Testis (tissue), 2 donors: ENCODE measurements around the gene NTNG2.

ENCODE experiments used
- CTCF ChIP-seq, 3 experiments: fragments of 450-650 bp in 2 of 3; fragments of 200-600 bp in 1 of 3; sonication (generic) in 1 of 3; IDR thresholded peaks; one replicate each; pipeline ENCODE4 v1.5.1; 2016 to 2019; ENCODE audit warnings: antibody characterized with exemption in 3 of 3, mild to moderate bottlenecking in 2 of 3, moderate library complexity in 1 of 3
- POLR2A ChIP-seq: fragments of 450-650 bp; IDR thresholded peaks from one replicate; pipeline ENCODE4 v1.6.1; 2017; ENCODE audit warnings: antibody characterized with exemption, mild to moderate bottlenecking, moderate library complexity

- TF ChIP-seq CTCF (IDR thresholded peaks at IDR 0.05) = no peak
- no peak for TF ChIP-seq POLR2A
Measured at GRCh38 chr9:132231019-132231701, 69.3 kb downstream of the NTNG2 start.
